CMK (cell line): ENCODE data around the gene PEX7.
"Not testable (repeated sequence)": the region's sequence is repeated elsewhere in the genome, so short reads cannot be mapped to it uniquely, and the experiment has no call there.

Source experiments
- DNase-seq: peaks from one replicate; pipeline ENCODE4 v3.0.0-alpha.2; 2010; ENCODE audit warnings: low read depth

Gene PEX7

DNA sequence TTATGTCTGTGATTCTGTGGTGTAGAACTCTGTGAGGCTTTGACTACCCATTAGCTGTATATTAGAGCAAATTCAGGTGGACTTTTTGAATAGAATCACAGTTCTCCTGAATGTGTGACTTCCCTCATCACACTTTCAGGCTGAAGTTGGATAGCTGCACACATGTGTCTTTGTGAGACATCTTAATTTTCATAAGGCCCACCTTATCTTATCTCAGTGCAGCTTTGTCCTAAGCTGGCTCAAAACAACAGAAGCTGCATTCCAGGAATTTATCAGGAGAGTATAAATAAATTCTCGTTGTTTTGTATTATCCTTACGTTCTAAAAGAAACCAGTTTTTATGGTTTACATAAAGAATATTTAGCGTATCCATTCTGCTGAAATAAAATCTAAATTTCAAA is 73.5 kb downstream of the PEX7 start:
- no peak for DNase-seq

DNA sequence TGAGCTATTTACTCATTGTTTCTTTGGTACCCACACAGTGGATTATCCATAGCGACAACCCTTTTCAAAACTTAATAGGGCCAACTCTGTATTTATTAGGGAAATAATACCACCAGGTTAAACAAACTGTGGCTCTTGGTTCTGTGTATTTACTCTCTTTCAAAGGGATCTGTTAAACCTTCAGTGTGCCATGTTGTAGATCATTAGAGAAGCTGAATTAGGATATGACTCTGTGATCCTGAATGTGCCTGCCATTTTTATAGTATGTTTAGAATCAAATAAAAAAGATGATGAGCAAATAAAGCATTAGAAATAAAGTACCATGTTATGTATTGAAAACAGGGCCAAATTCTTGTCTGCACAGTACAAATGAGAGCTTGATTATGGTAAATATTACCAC is 74.7 kb downstream of the PEX7 start:
- DNase-seq, result no peak

DNA sequence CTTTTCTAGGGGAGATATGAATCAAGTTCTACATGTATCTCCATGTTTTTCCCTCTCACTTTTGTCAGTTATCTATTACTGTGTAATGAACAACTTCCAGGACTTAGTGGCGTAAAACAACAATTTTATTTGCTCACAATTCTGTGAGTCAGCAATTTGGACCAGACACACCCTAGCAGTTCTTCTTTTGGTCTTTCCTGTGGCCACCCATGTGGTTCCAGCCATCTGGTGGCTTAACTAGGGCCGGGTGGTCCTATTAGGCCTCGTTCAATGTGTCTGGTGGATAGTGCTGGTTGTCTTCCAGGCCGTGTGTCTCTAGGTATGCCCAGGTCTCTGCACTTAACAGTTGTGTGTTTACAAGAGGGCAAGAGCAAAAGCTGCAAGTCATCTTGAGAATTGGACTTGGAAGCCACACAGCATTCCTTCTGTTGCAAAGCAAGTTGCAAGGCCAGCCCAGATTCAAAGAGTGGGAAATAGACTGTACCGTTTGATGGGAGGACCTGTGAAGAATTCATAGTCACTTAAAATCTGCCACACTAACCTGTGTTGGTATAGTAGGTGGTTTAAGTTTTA is 78.9 kb downstream of the PEX7 start:
- no peak for DNase-seq

DNA sequence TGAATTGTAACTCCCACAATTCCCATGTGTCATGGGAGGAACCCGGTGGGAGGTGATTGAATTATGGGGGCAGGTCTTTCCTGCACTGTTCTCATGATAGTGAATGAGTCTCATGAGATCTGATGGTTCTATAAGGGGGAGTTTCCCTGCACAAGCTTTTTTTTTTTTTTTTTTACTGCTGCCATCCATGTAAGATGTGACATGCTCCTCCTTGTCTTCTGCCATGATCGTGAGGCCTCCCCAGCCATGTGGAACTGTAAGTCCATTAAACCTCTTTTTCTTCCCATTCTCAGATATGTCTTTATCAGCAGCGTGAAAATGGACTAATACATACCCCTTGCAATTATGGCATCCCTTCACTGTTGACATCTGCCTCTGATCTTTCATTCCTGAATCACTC is 82.1 kb downstream of the PEX7 start:
- DNase-seq, result not testable (repeated sequence)

DNA sequence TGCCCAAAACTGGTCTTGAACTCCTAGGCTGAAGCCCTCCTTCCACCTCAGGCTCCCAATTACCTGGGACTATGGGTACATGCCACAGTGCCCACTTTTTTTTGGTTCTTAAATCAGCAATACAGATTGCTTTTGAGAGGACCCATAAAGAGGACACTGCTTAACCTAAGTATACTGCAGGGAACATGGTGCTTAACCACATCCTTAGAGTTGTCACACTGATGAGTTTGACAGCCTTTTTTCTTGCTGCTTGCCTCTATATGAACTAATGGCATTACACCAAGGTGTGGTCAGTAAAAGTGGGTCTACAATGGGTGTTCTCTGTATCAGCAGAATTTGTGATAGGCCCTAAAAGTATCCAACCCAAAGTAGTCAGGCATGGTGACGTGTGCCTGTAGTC is 92.6 kb downstream of the PEX7 start:
- DNase-seq, result no peak

DNA sequence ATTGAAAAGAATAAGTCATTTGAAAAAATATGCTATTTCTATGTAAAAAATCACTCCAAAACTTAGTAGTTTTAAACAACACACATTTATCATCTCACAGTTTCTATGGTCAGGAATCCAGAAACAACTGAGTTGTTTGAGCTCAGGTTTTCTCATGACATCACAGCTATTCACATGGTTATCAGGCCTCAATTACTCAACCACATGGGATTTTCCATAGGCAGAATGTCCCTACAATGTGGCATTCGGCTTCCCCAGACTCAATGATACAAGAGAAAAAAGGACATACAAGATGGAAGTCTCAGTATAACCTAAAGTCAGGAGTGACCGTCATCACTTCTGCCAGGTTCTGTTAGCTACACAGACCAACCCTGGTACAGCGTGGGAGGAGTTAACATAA is 96.3 kb downstream of the PEX7 start:
- DNase-seq, result no peak

DNA sequence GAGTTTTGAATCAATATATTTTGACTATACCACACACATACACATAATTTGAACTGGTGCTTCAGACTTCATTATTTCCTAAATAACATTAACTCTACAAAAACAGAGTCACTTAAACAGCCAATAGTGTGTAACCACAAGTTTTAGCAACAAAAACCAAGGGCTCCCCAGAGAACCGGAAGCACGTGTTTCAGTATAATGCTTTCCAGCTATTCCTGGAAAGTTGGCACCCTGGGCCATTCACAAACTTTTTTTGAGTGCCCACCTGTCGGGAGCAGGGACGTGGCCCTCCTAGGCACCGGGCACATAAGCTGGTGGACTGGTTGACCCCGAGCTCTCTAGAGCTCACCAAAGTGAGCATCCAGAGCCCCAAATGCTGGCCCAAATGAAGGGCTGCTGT is 97.8 kb downstream of the PEX7 start:
- no peak for DNase-seq

DNA sequence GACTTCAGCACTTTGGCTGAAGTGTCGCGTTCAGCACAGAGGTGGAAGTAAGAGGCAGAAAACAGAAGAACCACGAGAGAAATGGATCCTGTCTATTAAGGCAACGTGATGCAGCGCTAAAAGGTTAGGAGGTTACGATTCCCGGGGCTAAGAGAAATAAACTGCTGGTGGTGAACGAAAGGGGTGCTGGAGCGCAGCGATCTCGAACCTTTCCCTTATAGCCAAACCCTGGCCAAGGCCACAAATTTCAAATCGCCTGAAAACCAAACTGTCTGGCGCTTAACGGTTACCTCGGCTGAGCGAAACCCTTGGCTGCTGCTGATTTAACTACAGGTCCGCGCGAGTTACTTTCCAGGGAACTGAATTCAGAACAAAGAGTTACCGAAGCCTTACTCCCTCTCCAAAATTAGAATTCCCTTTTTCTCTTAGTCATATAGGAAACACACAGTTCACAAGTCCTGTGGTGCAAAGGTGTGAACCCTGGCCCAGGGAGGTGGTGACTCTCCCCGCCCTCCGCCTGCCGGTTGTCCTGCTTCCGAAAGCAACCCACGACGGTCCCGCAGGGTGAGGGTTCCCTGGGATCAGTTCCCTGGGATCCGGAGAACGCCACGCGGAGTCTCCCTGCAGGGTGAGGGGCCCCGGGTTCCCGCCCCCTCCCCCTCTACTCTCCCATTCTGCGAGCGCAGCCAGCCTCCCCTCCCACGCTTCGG is 98.4 kb downstream of the PEX7 start:
- DNase-seq, result no peak

DNA sequence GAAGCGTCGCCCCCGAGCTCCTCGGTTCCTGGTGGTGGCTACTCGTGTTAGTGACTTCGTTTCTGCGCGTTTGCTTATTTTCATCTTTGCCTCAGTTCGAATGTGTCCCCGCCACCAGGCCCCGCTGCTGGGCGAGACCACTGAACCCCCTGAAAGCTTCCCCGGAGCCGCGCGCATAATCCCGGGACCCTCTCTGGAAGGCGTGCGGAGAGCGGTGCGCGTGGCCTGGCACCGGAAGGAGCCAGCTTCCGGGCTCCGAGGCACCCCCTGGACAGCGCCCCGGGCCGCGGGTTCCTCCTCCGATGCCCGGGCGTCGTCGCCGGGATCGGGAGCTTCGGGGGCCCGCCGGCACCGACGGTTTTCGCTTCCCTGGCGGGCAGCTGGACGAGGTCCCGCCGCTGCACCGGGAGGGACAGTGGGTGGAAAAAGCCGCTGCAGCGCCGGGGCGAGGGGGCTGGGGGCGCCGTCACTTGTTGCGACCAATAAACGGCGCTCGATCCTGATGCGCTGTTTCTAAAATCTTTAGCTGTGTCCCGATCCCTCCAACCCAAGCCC is 99.1 kb downstream of the PEX7 start:
- DNase-seq, result no peak

DNA sequence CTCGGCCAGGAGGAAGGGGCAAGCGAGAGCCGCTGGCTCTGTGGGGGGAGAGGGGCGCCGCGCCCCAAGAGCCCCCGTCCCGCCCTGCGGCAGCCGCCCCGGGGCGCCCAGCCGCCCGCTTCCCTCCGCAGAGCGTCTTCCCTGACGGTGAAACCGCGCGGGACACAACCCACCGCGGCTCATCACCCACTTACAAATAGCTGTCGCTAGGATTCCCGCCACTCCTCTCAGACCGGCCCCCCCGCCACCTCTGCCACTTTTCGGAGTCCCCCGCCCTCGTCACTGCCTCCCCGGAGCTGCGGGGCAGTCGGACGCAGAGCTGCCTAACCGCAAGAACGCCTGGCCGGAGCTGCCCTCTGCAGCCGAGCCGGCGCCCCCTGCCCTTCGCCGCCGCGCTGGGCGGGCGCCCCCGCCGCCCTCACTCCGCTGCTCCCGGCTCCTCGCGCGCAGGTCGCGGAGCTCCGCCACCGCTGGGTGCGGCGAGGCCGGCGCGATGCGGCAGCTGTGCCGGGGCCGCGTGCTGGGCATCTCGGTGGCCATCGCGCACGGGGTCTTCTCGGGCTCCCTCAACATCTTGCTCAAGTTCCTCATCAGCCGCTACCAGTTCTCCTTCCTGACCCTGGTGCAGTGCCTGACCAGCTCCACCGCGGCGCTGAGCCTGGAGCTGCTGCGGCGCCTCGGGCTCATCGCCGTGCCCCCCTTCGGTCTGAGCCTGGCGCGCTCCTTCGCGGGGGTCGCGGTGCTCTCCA is 99.7 kb downstream of the PEX7 start, which contains the start of gene SLC35D3:
Gene SLC35D3 (plus strand): TSS at position 366 of the 749 bp plus-strand sequence. CDS start 128 bp downstream, at position 494.
- DNase-seq, result no peak

DNA sequence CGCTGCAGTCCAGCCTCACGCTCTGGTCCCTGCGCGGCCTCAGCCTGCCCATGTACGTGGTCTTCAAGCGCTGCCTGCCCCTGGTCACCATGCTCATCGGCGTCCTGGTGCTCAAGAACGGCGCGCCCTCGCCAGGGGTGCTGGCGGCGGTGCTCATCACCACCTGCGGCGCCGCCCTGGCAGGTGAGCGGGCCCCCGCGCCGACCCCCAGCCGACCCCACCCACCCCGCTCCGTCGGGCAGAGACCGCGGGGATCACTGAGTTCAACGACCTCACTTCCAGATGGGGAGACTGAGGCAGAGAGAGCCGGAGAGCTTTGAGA is 100.3 kb downstream of the PEX7 start:
- DNase-seq, result no peak

DNA sequence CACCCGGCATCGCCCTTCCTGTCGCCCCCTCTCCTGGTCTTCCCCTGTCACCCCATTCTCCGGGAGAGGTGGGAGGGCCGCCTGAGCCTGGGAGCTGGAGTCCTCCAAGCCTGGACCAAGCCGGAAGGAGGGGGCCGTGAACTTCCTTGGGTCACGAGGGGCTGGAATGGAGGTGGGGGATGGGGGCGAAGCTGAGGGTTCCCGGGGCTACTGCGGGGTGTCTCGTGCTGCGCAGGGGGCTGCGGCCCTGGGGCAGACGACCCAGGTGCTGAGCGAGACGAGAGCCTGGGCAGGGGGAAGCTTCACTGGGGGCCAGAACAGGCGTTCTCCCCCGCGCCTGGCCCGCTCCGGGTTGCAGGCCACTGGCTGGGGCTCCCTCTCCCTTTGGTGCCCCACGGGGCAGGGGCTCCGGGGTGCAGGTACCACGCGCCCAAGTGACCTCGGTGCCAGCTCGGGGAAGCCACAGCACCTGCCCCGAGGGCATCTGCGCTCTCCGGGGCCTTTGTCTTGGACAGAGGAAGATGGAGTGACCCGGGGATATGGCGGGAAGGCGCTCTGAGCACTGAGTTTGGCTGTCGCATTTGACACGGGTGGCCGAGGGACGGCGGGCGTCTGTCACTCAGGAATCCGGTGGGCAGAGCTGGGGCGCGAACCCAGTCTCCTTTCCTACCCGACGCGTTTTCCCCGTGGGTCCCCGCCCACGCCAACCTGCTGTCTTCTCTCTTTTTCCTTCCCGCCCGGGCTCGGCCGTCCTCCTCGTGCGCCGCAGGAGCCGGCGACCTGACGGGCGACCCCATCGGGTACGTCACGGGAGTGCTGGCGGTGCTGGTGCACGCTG is 100.9 kb downstream of the PEX7 start:
- DNase-seq, result no peak

DNA sequence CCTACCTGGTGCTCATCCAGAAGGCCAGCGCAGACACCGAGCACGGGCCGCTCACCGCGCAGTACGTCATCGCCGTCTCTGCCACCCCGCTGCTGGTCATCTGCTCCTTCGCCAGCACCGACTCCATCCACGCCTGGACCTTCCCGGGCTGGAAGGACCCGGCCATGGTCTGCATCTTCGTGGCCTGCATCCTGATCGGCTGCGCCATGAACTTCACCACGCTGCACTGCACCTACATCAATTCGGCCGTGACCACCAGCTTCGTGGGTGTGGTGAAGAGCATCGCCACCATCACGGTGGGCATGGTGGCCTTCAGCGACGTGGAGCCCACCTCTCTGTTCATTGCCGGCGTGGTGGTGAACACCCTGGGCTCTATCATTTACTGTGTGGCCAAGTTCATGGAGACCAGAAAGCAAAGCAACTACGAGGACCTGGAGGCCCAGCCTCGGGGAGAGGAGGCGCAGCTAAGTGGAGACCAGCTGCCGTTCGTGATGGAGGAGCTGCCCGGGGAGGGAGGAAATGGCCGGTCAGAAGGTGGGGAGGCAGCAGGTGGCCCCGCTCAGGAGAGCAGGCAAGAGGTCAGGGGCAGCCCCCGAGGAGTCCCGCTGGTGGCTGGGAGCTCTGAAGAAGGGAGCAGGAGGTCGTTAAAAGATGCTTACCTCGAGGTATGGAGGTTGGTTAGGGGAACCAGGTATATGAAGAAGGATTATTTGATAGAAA is 101.7 kb downstream of the PEX7 start:
- DNase-seq, result no peak

DNA sequence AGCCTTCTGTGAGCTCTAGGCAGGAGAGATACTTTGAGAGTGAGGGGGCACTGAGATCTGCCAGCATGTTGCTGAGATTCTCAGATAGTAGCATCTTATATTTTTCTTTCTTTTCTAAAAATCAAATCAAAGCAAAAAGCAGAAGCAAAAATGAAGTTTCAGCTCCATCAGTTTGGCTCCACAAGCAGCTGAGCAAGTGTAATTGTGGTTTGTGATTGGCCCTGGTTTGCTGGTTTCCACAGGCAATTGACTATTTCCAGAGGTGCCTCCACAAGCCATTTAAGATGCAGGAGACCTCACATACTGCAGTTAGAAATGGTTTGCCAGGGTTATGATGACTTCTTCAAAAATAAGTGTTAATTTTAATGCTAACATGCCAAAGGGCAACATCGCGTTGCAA is 104.0 kb downstream of the PEX7 start:
- DNase-seq, result no peak

DNA sequence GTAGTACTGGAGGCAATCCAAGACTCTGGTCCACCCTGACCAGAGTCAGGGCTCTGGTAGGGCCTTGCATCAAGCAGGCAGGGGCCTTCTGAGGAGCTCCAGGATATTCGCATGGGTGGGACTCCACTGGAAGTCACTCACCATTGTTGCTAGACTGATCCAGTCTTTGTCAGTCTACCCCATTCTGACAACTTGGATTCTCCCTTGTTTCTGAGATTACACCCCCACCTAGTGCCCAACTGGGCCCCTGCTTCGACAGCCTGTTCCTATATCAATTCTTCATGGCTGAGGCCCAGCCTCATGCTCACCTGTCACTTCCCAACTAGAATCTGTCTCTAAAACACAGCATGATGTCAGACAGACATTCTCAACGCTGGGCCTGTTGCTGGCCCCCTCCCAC is 104.9 kb downstream of the PEX7 start:
- DNase-seq, result no peak

DNA sequence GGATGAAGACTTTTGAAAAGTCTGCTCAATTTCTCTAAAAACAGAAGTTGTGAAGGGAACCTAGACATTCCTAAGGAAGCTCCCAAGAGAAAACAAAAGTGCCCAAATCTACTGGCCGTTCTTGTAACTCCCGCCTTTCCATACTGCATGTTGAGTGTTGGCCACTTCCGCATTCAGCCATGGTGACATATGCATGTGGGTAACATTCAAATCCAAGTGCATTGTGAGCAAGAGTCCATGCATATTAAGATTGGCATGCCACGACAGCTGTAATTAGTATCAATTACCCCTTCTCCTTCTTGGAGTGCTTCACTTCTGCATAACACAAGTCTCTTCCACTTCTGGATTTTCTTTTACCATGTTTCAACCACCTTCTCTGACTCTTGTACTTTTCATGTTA is 108.1 kb downstream of the PEX7 start:
- DNase-seq, result no peak

DNA sequence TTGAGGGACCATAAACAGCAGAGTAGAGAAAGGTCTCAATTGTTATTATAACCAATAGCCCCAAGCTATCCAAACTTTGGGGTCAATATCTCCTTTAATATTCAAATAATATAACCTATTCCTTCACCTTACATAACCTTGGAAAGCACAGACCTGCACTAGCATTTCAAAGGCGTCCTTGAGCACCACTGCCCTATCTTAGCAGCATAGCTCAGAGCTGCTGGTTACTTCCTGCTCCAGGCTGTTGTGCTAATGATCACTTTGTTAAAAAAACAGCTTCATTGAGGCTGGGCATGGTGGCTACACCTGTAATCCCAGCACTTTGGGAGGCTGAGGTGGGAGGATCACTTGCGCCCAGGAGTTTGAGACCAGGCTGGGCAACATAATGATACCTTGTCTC is 110.2 kb downstream of the PEX7 start:
- no peak for DNase-seq

DNA sequence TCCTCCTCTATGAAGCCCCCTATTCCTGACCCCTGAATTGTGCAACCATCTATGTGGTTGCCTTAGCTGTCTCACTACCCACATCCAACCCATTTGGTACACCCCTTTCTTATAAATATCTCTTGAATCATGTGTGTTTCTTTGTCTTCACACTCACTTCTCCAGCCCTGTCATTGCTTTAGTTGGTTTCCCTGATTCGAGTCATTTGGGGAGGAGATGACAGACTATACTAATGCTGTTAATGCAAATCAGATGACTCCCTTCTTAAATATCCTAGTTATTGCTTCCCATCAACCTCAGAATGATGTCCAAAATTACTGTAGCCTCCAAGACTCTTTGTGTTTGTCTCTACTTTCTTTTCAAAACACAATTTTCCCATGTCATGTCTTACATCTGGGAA is 122.7 kb downstream of the PEX7 start:
- no peak for DNase-seq

DNA sequence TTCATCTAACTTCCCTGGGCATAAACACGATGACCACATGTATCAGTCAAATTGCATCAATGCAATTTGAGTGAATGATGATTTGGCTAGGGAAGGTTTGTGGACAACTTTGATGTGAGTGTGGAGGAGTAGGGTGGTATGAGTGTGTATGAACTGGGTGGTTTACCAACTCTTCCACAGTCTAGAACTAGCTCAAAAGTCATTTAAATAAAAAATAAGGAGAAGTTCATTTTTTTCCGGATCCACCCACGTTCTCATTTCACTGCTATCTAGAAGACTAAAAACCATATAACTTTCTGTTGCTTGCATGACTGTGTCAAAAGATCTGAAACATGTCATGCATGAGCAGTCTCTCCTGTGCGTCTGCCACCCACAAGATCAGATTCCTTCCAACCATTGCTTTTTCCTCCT is 123.3 kb downstream of the PEX7 start:
- no peak for DNase-seq

DNA sequence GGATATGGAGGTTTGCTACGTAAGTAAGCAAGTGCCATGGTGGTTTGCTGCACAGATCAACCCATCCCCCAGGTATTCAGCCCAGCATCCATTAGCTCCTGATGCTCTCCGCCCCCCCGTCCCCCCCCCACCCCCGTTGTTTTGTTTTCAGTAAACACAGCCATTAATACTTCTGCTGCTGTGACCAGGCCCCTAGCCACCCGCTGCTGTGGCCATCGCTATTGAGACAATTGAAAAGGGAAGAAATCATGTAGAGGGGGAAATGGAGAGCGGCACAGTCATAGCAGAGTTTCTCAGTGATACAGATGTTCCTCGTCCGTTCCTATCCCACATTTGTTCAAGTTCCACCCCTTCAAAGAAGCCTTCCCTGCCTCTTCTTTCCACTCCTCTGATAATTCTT is 124.6 kb downstream of the PEX7 start:
- no peak for DNase-seq

DNA sequence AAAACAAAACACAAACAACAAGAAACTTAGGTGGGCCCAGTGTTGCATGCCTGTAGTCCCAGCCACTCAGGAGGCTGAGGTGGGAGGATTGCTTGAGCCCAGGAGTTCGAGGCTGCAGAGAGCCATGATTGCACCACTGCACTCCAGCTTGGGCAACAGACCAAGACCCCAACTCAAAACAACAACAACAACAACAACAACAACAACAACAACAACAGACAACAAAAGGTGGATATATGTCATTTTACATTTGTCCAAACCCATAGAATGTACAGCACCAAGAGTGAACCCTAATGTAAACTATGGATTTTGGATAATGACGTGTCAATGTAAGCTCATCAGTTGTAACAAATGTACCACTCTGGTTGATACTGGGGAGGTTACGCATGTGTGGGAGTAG is 127.6 kb downstream of the PEX7 start:
- DNase-seq, result not testable (repeated sequence)
